Measurements from ENCODE around the gene MAP3K9.

DNA sequence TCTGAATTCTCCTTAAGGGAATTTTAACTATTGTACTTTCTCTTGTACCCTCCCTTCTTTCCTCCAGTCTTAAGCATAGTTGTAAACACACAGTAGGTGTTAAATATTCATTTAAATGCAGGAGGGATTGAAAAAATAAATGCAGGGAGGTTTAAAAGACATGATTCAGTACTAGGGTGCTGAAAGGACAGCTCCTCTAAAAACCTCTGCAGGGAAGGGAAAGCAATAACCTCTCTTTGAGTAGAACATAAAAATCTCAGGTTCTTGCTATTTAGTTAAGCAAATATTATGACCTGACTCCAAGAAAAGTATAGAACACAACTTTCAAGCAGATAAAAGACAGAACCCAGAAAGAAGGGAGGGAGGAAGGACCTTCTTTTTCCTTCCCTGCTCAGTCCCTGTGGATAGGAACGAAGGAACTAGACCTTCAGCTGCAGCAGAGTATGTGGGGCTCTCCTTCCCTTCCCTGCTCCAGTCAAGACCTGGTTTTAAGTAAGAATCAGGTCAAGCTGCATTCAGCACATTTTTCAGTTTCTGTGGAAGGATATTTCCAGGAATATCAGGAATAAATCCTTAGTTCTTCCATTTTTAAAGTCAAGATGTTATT lies 4.7 kb downstream of the MAP3K9 start:
- TF ChIP-seq CTCF (IDR thresholded peaks at IDR 0.05; ENCODE audit: insufficient read depth, low read depth, low read length) (no peak), EZH2 (IDR thresholded peaks at IDR 0.05; ENCODE audit: insufficient read depth, low read length) (no peak)
